HG03439 (cell line): Measurements from ENCODE around the gene COL10A1.
"Not testable (repeated sequence)": the region's sequence is repeated elsewhere in the genome, so short reads cannot be mapped to it uniquely, and the experiment has no call there.

Source experiments
- ATAC-seq: cut with Tn5 transposase; IDR thresholded peaks from one replicate; pipeline ENCODE4 v1.9.1; 2021; ENCODE audit warnings: mild to moderate bottlenecking, moderate library complexity; ENCODE audit not compliant: unreplicated experiment

The COL10A1 gene

GRCh38 chr6:116127771-116128493 is 2.0 kb upstream of the COL10A1 start:
- no peak for ATAC-seq

- ATAC-seq = no peak
Observed at GRCh38 chr6:116120430-116120829, 5.5 kb downstream of the COL10A1 start.

- no peak for ATAC-seq
Observed at GRCh38 chr6:116118608-116119007, 7.3 kb downstream of the COL10A1 start.

- ATAC-seq = no peak
Observed at GRCh38 chr6:116115781-116116180, 10.2 kb downstream of the COL10A1 start.

- no peak for ATAC-seq
Observed at GRCh38 chr6:116113386-116113785, 12.5 kb downstream of the COL10A1 start.

GRCh38 chr6:116111552-116112528 is 14.1 kb downstream of the COL10A1 start:
- ATAC-seq = no peak

- no peak for ATAC-seq
Observed at GRCh38 chr6:116108836-116109235, 17.1 kb downstream of the COL10A1 start.

- no peak for ATAC-seq
Observed at GRCh38 chr6:116106146-116106545, 19.8 kb downstream of the COL10A1 start.

- ATAC-seq = no peak
Observed at GRCh38 chr6:116105247-116105646, 20.7 kb downstream of the COL10A1 start.

GRCh38 chr6:116104636-116105035 is 21.3 kb downstream of the COL10A1 start:
- ATAC-seq = no peak

- ATAC-seq = no peak
Observed at GRCh38 chr6:116102873-116103272, 23.1 kb downstream of the COL10A1 start.

- no peak for ATAC-seq
Observed at GRCh38 chr6:116101790-116102189, 24.1 kb downstream of the COL10A1 start.

- no peak for ATAC-seq
Observed at GRCh38 chr6:116101302-116101718, 24.6 kb downstream of the COL10A1 start.

- peak; percentile 91 for ATAC-seq
Observed at GRCh38 chr6:116100419-116101301, 25.3 kb downstream of the COL10A1 start, which contains the start of gene NT5DC1. TSS of gene NT5DC1 (plus strand) at chr6:116100853. CDS start at chr6:116100931, 78 bp downstream.

- ATAC-seq = no peak
Observed at GRCh38 chr6:116099036-116099435, 26.9 kb downstream of the COL10A1 start.

GRCh38 chr6:116096979-116097816 is 28.7 kb downstream of the COL10A1 start:
- no peak for ATAC-seq

- ATAC-seq = not testable (repeated sequence)
Observed at GRCh38 chr6:116096048-116096759, 29.7 kb downstream of the COL10A1 start.

- no peak for ATAC-seq
Observed at GRCh38 chr6:116094041-116094440, 31.9 kb downstream of the COL10A1 start.

- ATAC-seq = peak; percentile 32
Observed at GRCh38 chr6:116090251-116090650, 35.7 kb downstream of the COL10A1 start.
